HL-60 (cell line): Measurements from ENCODE around the gene MYO10.

Experiments
- CTCF ChIP-seq: IDR thresholded peaks from one replicate; pipeline ENCODE4 v1.5.1; 2011; ENCODE audit warnings: low read length, control low read depth, inconsistent platforms; ENCODE audit not compliant: insufficient read depth
- POLR2AphosphoS5 ChIP-seq: IDR thresholded peaks from 2 replicates; pipeline ENCODE4 v1.6.1; 2012; ENCODE audit warnings: low read depth

DNA sequence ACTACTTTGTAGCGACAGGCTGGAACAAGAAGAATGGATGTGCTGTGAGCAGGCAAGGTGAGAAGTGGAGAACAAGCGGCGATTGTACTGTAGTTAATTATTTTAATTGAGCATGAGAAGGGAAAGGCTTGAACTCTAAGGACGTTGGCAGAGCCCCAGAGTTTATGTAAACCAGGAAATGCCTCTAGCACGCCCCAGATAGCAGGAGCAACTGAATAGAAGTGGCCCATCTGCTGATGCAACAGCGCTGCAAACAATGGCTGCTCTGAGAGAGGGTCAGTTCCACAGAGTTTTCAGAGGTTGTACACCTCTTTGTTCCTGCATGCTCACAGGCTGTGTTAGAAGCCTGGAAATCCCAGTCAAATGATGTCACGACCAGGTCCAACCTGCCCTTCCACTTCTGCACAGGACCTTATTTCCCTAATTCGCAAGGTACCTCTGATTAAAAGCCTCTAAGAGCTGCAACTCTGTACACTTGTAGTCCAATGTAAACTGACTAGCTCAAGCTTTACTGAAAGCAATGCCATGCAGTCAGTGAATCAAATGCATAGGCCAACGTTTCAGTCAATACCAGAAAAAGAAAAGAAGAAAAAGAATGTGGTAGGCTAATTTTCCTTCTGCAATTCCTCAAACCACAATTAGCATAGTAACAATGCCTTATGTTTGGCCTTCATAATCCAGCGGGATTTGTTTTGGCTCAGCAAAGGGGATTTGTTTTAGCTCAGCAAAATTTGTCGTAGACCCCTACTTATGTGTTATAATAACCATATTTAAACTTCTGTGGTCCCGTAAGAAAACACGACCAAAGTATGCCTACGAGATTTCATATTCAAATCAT is 199.7 kb downstream of the MYO10 start:
- TF ChIP-seq CTCF (no peak), POLR2AphosphoS5 (no peak)
